ENCODE measurements around the gene HECTD4.
"Not testable (repeated sequence)": the region's sequence is repeated elsewhere in the genome, so short reads cannot be mapped to it uniquely, and the experiment has no call there.

Gene HECTD4

DNA sequence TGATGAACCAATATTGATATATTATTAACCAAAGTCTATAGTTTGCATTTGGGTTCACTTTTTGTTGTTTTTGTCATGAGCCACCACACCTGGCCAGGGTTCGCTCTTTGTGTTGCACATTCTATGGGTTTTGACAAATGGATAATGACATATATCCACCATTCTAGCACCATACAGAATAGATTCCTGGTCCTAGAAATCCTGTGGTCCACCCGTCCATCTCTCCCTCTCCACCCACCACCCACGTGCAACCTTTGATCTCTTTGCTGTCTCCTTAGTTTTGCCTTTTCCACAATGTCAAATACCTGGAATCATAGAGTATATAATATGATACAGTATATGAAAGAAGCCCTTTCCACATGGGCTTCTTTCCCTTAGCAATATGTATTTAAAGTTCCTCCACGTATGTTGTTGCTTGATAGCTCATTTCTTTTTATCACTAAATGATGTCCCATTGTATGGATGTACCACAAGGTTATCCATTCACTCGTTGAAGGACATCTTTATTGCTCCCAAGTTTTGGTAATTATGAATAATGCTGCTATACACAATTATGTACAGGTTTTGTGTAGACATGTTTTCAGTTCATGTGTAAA is 19.8 kb upstream of the HECTD4 start:
- no peak overlapping the region for H3K4me3 ChIP-seq (replicated peaks in 1 of 2; ENCODE audit: low read depth in 2 of 2, low read length in 2 of 2)
- DNase-seq (ENCODE audit: low read depth in 2 of 2): no peak
- TF ChIP-seq, protein P1, sequence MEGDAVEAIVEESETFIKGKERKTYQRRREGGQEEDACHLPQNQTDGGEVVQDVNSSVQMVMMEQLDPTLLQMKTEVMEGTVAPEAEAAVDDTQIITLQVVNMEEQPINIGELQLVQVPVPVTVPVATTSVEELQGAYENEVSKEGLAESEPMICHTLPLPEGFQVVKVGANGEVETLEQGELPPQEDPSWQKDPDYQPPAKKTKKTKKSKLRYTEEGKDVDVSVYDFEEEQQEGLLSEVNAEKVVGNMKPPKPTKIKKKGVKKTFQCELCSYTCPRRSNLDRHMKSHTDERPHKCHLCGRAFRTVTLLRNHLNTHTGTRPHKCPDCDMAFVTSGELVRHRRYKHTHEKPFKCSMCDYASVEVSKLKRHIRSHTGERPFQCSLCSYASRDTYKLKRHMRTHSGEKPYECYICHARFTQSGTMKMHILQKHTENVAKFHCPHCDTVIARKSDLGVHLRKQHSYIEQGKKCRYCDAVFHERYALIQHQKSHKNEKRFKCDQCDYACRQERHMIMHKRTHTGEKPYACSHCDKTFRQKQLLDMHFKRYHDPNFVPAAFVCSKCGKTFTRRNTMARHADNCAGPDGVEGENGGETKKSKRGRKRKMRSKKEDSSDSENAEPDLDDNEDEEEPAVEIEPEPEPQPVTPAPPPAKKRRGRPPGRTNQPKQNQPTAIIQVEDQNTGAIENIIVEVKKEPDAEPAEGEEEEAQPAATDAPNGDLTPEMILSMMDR (IDR thresholded peaks at IDR 0.05; ENCODE audit: low read depth, low read length): no peak

DNA sequence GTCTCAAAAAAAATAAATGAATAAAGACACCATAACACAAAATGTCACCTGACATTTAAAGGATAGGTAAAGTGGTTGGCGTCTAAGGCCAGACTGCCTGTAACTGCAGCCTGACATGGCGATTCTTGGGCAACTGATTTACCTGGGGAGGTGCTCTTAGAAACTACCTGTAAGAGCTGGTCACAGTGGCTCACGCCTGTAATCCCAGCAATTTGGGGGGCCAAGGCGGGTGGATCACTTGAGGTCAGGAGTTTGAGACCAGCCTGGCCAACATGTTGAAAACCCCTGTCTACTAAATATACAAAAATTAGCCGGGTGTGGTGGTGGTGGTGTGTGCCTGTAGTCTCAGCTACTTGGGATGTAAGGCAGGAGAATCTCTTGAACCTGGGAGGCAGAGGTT is 18.8 kb upstream of the HECTD4 start:
- DNase-seq (ENCODE audit: low read depth in 2 of 2): no peak
- TF ChIP-seq, protein P1 (IDR thresholded peaks at IDR 0.05; ENCODE audit: low read depth, low read length): no peak
- no peak overlapping the region for H3K4me3 ChIP-seq (replicated peaks in 1 of 2; ENCODE audit: low read depth in 2 of 2, low read length in 2 of 2)

DNA sequence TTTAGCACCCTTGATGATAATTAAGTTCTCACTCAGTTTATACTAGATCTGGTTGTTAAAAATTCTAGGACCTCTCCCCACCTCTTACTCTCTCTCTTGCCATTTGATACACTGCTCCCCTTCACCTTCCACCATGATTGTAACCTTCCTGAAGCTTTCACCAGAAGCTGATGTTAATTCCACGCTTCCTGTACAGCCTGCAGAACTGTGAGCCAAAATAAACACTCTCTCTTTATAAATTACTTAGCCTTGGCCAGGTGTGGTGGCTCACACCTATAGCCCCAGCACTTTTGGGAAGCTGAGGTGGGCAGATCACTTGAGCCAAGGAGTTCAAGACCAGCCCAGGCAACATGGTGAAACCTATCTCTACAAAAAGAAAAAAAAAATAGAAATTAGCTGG is 11.1 kb upstream of the HECTD4 start:
- TF ChIP-seq, protein P1 (IDR thresholded peaks at IDR 0.05; ENCODE audit: low read depth, low read length): no peak
- DNase-seq (ENCODE audit: low read depth in 2 of 2): no peak
- H3K4me3 ChIP-seq (replicated peaks in 1 of 2; ENCODE audit: low read depth in 2 of 2, low read length in 2 of 2): no peak overlapping the region

DNA sequence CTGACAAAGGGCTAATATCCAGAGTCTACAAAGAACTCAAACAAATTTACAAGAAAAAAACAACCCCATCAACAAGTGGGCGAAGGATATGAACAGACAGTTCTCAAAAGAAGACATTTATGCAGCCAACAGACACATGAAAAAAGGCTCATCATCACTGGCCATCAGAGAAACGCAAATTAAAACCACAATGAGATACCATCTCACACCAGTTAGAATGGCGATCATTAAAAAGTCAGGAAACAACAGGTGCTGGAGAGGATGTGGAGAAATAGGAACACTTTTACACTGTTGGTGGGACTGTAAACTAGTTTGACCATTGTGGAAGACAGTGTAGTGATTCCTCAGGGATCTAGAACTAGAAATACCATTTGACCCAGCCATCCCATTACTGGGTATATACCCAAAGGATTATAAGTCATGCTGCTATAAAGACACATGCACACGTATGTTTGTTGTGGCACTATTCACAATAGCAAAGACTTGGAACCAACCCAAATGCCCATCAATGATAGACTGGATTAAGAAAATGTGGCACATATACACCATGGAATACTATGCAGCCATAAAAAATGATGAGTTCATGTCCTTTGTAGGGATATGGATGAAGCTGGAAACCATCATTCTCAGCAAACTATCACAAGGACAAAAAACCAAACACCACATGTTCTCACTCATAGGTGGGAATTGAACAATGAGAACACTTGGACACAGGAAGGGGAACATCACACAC is 7.9 kb upstream of the HECTD4 start:
- not testable (repeated sequence) for H3K4me3 ChIP-seq (replicated peaks in 1 of 2; ENCODE audit: low read depth in 2 of 2, low read length in 2 of 2); DNase-seq (ENCODE audit: low read depth in 2 of 2)

DNA sequence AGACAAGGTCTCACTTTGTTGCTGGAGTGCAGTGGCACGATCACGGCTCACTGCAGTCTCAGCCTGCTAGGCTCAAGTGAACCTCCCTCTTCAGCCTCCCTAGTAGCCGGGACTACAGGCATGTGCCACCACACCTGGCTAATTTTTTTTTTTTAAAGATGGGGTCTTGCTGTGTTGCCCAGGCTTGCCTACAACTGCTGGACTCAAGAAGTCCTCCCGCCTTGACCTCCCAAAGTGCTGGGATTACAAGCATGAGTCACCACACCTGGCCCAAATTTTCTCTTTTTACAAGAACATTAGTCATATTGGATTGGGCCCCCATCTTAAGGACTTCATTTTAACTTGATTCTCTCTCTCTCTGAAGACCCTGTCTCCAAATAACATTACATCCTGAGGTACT is 7.0 kb upstream of the HECTD4 start:
- no peak for DNase-seq (ENCODE audit: low read depth in 2 of 2)
- TF ChIP-seq, protein P1 (IDR thresholded peaks at IDR 0.05; ENCODE audit: low read depth, low read length): no peak
- no peak overlapping the region for H3K4me3 ChIP-seq (replicated peaks in 1 of 2; ENCODE audit: low read depth in 2 of 2, low read length in 2 of 2)

DNA sequence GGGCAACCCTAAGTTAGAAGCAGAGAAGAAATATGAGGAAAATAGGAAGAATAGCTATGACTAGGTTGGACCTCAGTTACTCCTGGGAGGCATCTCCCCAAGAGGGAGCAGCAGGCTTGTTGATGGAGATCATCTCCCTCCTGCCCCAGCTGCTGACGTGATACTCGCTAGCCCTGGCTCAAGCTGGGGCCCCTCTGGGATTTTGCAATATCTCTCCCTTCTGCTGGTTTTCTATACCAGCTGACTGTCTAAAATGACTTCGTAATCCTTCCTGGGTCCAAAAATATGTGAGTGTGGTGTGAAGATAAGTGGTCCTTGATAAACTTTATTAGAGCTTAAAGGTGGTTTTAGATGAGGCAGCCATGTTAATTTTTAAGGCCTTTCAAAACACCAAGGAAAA is 4.5 kb upstream of the HECTD4 start:
- TF ChIP-seq, protein P1 (IDR thresholded peaks at IDR 0.05; ENCODE audit: low read depth, low read length): no peak
- no peak overlapping the region for H3K4me3 ChIP-seq (replicated peaks in 1 of 2; ENCODE audit: low read depth in 2 of 2, low read length in 2 of 2)
- DNase-seq (ENCODE audit: low read depth in 2 of 2): peak; percentile 90 to 91

DNA sequence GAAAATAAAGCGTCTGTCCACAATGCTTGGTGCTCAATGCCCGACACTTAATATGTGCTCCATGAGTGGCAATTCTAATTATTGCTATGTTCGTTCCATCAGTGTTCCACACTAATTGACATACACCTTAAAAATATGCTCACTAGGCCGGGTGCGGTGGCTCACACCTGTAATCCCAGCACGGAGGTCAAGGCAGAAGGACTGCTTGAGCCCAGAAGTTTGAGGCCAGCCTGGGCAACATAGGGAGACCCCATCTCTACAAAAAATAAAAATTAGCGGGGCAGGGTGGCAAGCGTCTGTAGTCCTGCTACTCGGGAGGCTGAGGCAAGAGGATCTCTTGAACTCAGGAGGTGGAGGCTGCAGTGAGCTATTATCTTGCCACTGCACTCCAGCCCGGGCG is 635 bp upstream of the HECTD4 start:
- TF ChIP-seq, protein P1 (IDR thresholded peaks at IDR 0.05; ENCODE audit: low read depth, low read length): no peak
- no peak for DNase-seq (ENCODE audit: low read depth in 2 of 2)
- H3K4me3 ChIP-seq (replicated peaks in 1 of 2; ENCODE audit: low read depth in 2 of 2, low read length in 2 of 2): peak overlapping the region in 1 of 2 donors; percentile 80
